DOHH2 (cell line): Measurements from ENCODE around the gene DTNB.

ENCODE experiments used
- CTCF ChIP-seq: fragments of 200-600 bp; sonication (generic); IDR thresholded peaks from one replicate; pipeline ENCODE4 v1.5.1; 2014; ENCODE audit warnings: antibody characterized with exemption, mild to moderate bottlenecking, low read depth, low read length; ENCODE audit not compliant: poor library complexity, severe bottlenecking
- EZH2phosphoT487 ChIP-seq: fragments of 200-600 bp; sonication (generic); IDR thresholded peaks from 2 replicates; pipeline ENCODE4 v1.6.1; 2017; ENCODE audit warnings: borderline replicate concordance, mild to moderate bottlenecking, antibody characterized with exemption, low read length, moderate library complexity, mixed read lengths

GRCh38 chr2:25424426-25425028 is 248.8 kb downstream of the DTNB start:
- no peak for TF ChIP-seq CTCF
- TF ChIP-seq EZH2phosphoT487: no peak
